GM18907 (cell line): ENCODE data around the gene VWA8.
"Not testable (repeated sequence)": the region's sequence is repeated elsewhere in the genome, so short reads cannot be mapped to it uniquely, and the experiment has no call there.

Experiments
- ATAC-seq: cut with Tn5 transposase; IDR thresholded peaks from one replicate; pipeline ENCODE4 v1.9.1; 2021; ENCODE audit warnings: mild to moderate bottlenecking, moderate library complexity; ENCODE audit not compliant: unreplicated experiment

VWA8 gene

GRCh38 chr13:41622432-41623429 is 338.2 kb downstream of the VWA8 start:
- ATAC-seq: no peak

- no peak for ATAC-seq
These were observed 339.0 kb downstream of the VWA8 start for GRCh38 chr13:41621716-41622431.

- not testable (repeated sequence) for ATAC-seq
These were observed 343.3 kb downstream of the VWA8 start for GRCh38 chr13:41617633-41618032.

- no peak for ATAC-seq
These were observed 344.8 kb downstream of the VWA8 start for GRCh38 chr13:41616151-41616550.

GRCh38 chr13:41615528-41615855 is 345.4 kb downstream of the VWA8 start:
- ATAC-seq: no peak

- no peak for ATAC-seq
These were observed 346.0 kb downstream of the VWA8 start for GRCh38 chr13:41614671-41615527.

GRCh38 chr13:41613984-41614661 is 346.8 kb downstream of the VWA8 start:
- ATAC-seq: no peak

GRCh38 chr13:41613471-41613870 is 347.4 kb downstream of the VWA8 start:
- ATAC-seq: no peak

GRCh38 chr13:41611385-41611784 is 349.5 kb downstream of the VWA8 start:
- ATAC-seq: no peak

- ATAC-seq: no peak
These were observed 350.5 kb downstream of the VWA8 start for GRCh38 chr13:41610404-41610803.

- no peak for ATAC-seq
These were observed 351.1 kb downstream of the VWA8 start for GRCh38 chr13:41609828-41610227.

- ATAC-seq: no peak
These were observed 352.1 kb downstream of the VWA8 start for GRCh38 chr13:41608839-41609177.

GRCh38 chr13:41608111-41608838 is 352.6 kb downstream of the VWA8 start:
- ATAC-seq: no peak

GRCh38 chr13:41606646-41607045 is 354.3 kb downstream of the VWA8 start:
- no peak for ATAC-seq

GRCh38 chr13:41605319-41606285 is 355.3 kb downstream of the VWA8 start:
- no peak for ATAC-seq

GRCh38 chr13:41603917-41604316 is 357.0 kb downstream of the VWA8 start:
- no peak for ATAC-seq

- ATAC-seq: no peak
These were observed 359.0 kb downstream of the VWA8 start for GRCh38 chr13:41601718-41602445.

GRCh38 chr13:41599619-41600018 is 361.3 kb downstream of the VWA8 start:
- ATAC-seq: no peak
